NCI-H82 (cell line): ENCODE data around the gene TMEM94.
A peak's percentile ranks its signal among the peaks of the same experiment; 100 is the strongest.
"Not testable (repeated sequence)": the region's sequence is repeated elsewhere in the genome, so short reads cannot be mapped to it uniquely, and the experiment has no call there.

ENCODE experiments used
- DNase-seq: peaks from one replicate; lab custom pipeline; 2025; lab: John Stamatoyannopoulos, UW

TMEM94 gene

GRCh38 chr17:75511610-75512575, 55.5 kb downstream of the TMEM94 start:
- no peak for DNase-seq

- DNase-seq: no peak
Observed at GRCh38 chr17:75512926-75513640, 56.6 kb downstream of the TMEM94 start.

GRCh38 chr17:75513641-75514000, 57.2 kb downstream of the TMEM94 start:
- no peak for DNase-seq

- no peak for DNase-seq
Observed at GRCh38 chr17:75514299-75514918, 58.0 kb downstream of the TMEM94 start.

GRCh38 chr17:75514919-75515495, 58.6 kb downstream of the TMEM94 start:
- peak; percentile 56 for DNase-seq

GRCh38 chr17:75515496-75516254, 59.2 kb downstream of the TMEM94 start, which contains the start of gene CASKIN2:
Gene CASKIN2 (minus strand): TSS chr17:75515537. CDS start chr17:75513804, 1,733 bp downstream.
- DNase-seq: peak; percentile 97

- peak; percentile 95 for DNase-seq
Observed at GRCh38 chr17:75516255-75516618, 59.8 kb downstream of the TMEM94 start, which contains the start of gene TSEN54. Gene TSEN54 (plus strand): TSS chr17:75516528. CDS start chr17:75516561, 33 bp downstream.

- DNase-seq: peak; percentile 59
Observed at GRCh38 chr17:75516619-75517296, 60.3 kb downstream of the TMEM94 start.

GRCh38 chr17:75517297-75517865, 60.9 kb downstream of the TMEM94 start:
- peak; percentile 50 for DNase-seq

GRCh38 chr17:75518201-75518600, 61.8 kb downstream of the TMEM94 start:
- no peak for DNase-seq

- DNase-seq: no peak
Observed at GRCh38 chr17:75518983-75519537, 62.6 kb downstream of the TMEM94 start.

- DNase-seq: not testable (repeated sequence)
Observed at GRCh38 chr17:75520413-75520812, 64.0 kb downstream of the TMEM94 start.

GRCh38 chr17:75521290-75521689, 64.9 kb downstream of the TMEM94 start:
- no peak for DNase-seq

GRCh38 chr17:75521951-75522727, 65.7 kb downstream of the TMEM94 start:
- no peak for DNase-seq

- DNase-seq: no peak
Observed at GRCh38 chr17:75523647-75524046, 67.2 kb downstream of the TMEM94 start.

- no peak for DNase-seq
Observed at GRCh38 chr17:75524269-75524969, 68.0 kb downstream of the TMEM94 start.

GRCh38 chr17:75524970-75525805, 68.8 kb downstream of the TMEM94 start, which contains the start of gene LLGL2:
Gene LLGL2 (plus strand): TSS chr17:75525697. CDS start chr17:75543427, 17,730 bp downstream.
- DNase-seq: peak; percentile 92
